EH (cell line): ENCODE data around the gene USP17L17.
"Not testable (repeated sequence)": the region's sequence is repeated elsewhere in the genome, so short reads cannot be mapped to it uniquely, and the experiment has no call there.

ENCODE experiments used
- DNase-seq: peaks from one replicate; pipeline ENCODE4 v3.0.0-alpha.2; 2015; ENCODE audit warnings: low read depth

Gene USP17L17

GRCh38 chr4:9243579-9243978 is at the start of gene USP17L17:
Gene USP17L17, plus strand, starts transcription at chr4:9243879. Its CDS starts 0 bp downstream, at chr4:9243879.
- DNase-seq, result not testable (repeated sequence)

- not testable (repeated sequence) for DNase-seq
Observed at GRCh38 chr4:9210357-9210756, 33.3 kb upstream of the USP17L17 start, which contains the start of gene USP17L10. Gene USP17L10, plus strand, starts transcription at chr4:9210657. Its CDS starts 0 bp downstream, at chr4:9210657.

GRCh38 chr4:9214701-9215100 is 29.0 kb upstream of the USP17L17 start:
- DNase-seq, result not testable (repeated sequence)

- not testable (repeated sequence) for DNase-seq
Observed at GRCh38 chr4:9215105-9215504, 28.6 kb upstream of the USP17L17 start, which contains the start of gene USP17L11. Gene USP17L11, plus strand, starts transcription at chr4:9215405. Its CDS starts 0 bp downstream, at chr4:9215405.

- not testable (repeated sequence) for DNase-seq
Observed at GRCh38 chr4:9219852-9220251, 23.8 kb upstream of the USP17L17 start, which contains the start of gene USP17L12. Gene USP17L12, plus strand, starts transcription at chr4:9220152. Its CDS starts 0 bp downstream, at chr4:9220152.

GRCh38 chr4:9224596-9224995 is 19.1 kb upstream of the USP17L17 start, which contains the start of gene USP17L13:
Gene USP17L13, plus strand, starts transcription at chr4:9224896. Its CDS starts 0 bp downstream, at chr4:9224896.
- DNase-seq, result not testable (repeated sequence)

GRCh38 chr4:9230249-9230648 is 13.4 kb upstream of the USP17L17 start:
- DNase-seq, result not testable (repeated sequence)

- DNase-seq, result not testable (repeated sequence)
Observed at GRCh38 chr4:9234085-9234484, 9.6 kb upstream of the USP17L17 start, which contains the start of gene USP17L15. Gene USP17L15, plus strand, starts transcription at chr4:9234385. Its CDS starts 0 bp downstream, at chr4:9234385.

- DNase-seq, result not testable (repeated sequence)
Observed at GRCh38 chr4:9238461-9238860, 5.2 kb upstream of the USP17L17 start.

GRCh38 chr4:9247953-9248680 is 4.4 kb downstream of the USP17L17 start, which contains the start of gene USP17L18:
Gene USP17L18, plus strand, starts transcription at chr4:9248630. Its CDS starts 0 bp downstream, at chr4:9248630.
- DNase-seq, result peak; percentile 0

GRCh38 chr4:9253078-9253477 is 9.4 kb downstream of the USP17L17 start, which contains the start of gene USP17L19:
Gene USP17L19, plus strand, starts transcription at chr4:9253378. Its CDS starts 0 bp downstream, at chr4:9253378.
- not testable (repeated sequence) for DNase-seq

- not testable (repeated sequence) for DNase-seq
Observed at GRCh38 chr4:9257824-9258223, 14.1 kb downstream of the USP17L17 start, which contains the start of gene USP17L20. Gene USP17L20, plus strand, starts transcription at chr4:9258124. Its CDS starts 0 bp downstream, at chr4:9258124.

- not testable (repeated sequence) for DNase-seq
Observed at GRCh38 chr4:9262572-9262971, 18.9 kb downstream of the USP17L17 start, which contains the start of gene USP17L21. Gene USP17L21, plus strand, starts transcription at chr4:9262872. Its CDS starts 0 bp downstream, at chr4:9262872.

GRCh38 chr4:9267319-9267718 is 23.6 kb downstream of the USP17L17 start, which contains the start of gene USP17L22:
Gene USP17L22, plus strand, starts transcription at chr4:9267619. Its CDS starts 0 bp downstream, at chr4:9267619.
- DNase-seq, result not testable (repeated sequence)

- not testable (repeated sequence) for DNase-seq
Observed at GRCh38 chr4:9271719-9272118, 28.0 kb downstream of the USP17L17 start.
